ENCODE results near the gene SIAH2. TPM values are rescaled to one million over a fixed set of nuclear protein-coding genes. Genes with fewer than 3 reads are reported as not detected.

SIAH2 gene
- total and polyA plus RNA-seq, 2 experiments from 2014 or later: 39.6 to 49.7 TPM

DNA sequence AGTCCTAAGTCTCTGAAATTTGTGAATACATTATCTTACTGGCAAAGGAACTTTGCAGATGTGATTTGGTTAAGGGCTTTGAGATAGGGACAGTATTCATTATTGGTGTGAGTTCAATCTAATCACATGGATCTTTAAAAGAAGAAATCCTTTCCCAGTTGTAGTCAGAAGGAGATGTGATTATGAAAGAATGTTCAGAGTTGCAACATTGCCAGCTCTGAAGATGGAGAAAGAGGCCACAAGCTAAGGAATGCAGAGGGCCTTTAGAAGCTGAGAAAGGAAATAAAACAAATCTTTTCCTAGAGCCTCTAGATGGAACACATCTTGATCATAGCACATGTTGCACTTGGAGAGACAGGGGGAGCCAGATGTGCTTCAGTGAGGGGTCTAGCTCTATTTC lies 27.7 kb upstream of the SIAH2 start:
- H3K4me1 ChIP-seq (ENCODE audit: low read depth): no peaks in the 10 kb centered on the region
- no peak for TF ChIP-seq CTCF (IDR thresholded peaks at IDR 0.05; ENCODE audit: low read depth, low read length)
- DNase-seq (ENCODE audit: low read depth in 1 of 2, low spot score in 1 of 2): peak in 1 of 2 donors; percentile 16
- H3K36me3 ChIP-seq: no peaks in the 10 kb centered on the region
- H3K27me3 ChIP-seq: no peaks in the 10 kb centered on the region
- no peak overlapping the region for H3K4me3 ChIP-seq
- no peak overlapping the region for H3K27ac ChIP-seq
- H3K9me3 ChIP-seq (ENCODE audit: low read depth): no peaks in the 10 kb centered on the region

- Histone ChIP-seq H3K4me1 (ENCODE audit: low read depth) (no peaks in the 10 kb centered on the region), H3K27ac (no peak overlapping the region), H3K9me3 (ENCODE audit: low read depth) (no peaks in the 10 kb centered on the region), H3K36me3 (no peaks in the 10 kb centered on the region), H3K27me3 (no peaks in the 10 kb centered on the region), H3K4me3 (no peak overlapping the region)
- DNase-seq (ENCODE audit: low read depth in 1 of 2, low spot score in 1 of 2): no peak
- no peak for TF ChIP-seq CTCF (IDR thresholded peaks at IDR 0.05; ENCODE audit: low read depth, low read length)
Measured at GRCh38 chr3:150789451-150789850, 26.5 kb upstream of the SIAH2 start.

- Histone ChIP-seq H3K36me3 (no peaks in the 10 kb centered on the region), H3K4me1 (ENCODE audit: low read depth) (no peaks in the 10 kb centered on the region), H3K27ac (no peak overlapping the region), H3K27me3 (no peaks in the 10 kb centered on the region), H3K4me3 (no peak overlapping the region), H3K9me3 (ENCODE audit: low read depth) (no peaks in the 10 kb centered on the region)
- peak; percentile 77 to 86 for DNase-seq (ENCODE audit: low read depth in 1 of 2, low spot score in 1 of 2)
- TF ChIP-seq CTCF (IDR thresholded peaks at IDR 0.05; ENCODE audit: low read depth, low read length): peak; percentile 95
Measured at GRCh38 chr3:150787741-150788370, 24.9 kb upstream of the SIAH2 start.

DNA sequence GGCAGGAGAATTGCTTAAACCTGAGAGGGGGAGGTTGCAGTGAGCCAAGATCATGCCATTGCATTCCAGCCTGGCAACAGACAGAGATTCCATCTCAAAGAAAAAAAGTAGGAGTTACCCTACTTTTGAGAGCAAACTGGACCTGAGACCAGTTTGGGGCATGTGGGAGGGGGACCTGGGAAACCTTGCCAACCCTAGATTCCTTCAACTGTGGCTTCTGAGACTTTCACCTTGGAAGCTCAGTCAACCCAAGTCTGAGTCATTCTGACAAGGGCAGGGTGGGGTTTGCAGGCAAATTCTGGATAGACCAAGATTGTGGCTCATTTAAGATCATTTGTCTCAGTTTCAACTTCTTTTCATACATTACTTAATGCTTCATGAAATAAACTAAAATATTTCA lies 23.8 kb upstream of the SIAH2 start:
- Histone ChIP-seq H3K27ac (no peak overlapping the region), H3K4me3 (no peak overlapping the region), H3K4me1 (ENCODE audit: low read depth) (no peaks in the 10 kb centered on the region), H3K36me3 (no peaks in the 10 kb centered on the region), H3K9me3 (ENCODE audit: low read depth) (no peaks in the 10 kb centered on the region), H3K27me3 (no peaks in the 10 kb centered on the region)
- no peak for TF ChIP-seq CTCF (IDR thresholded peaks at IDR 0.05; ENCODE audit: low read depth, low read length)
- no peak for DNase-seq (ENCODE audit: low read depth in 1 of 2, low spot score in 1 of 2)

- Histone ChIP-seq H3K36me3 (no peaks in the 10 kb centered on the region), H3K4me1 (ENCODE audit: low read depth) (no peaks in the 10 kb centered on the region), H3K9me3 (ENCODE audit: low read depth) (no peaks in the 10 kb centered on the region), H3K4me3 (no peak overlapping the region), H3K27ac (no peak overlapping the region), H3K27me3 (no peaks in the 10 kb centered on the region)
- DNase-seq (ENCODE audit: low read depth in 1 of 2, low spot score in 1 of 2): no peak
- no peak for TF ChIP-seq CTCF (IDR thresholded peaks at IDR 0.05; ENCODE audit: low read depth, low read length)
Measured at GRCh38 chr3:150784747-150785125, 21.8 kb upstream of the SIAH2 start.

Measured in cardiac muscle cell (in vitro differentiated cells and primary cell).